22Rv1 (cell line): ENCODE measurements around the gene PRICKLE1.

Source experiments
- ZFX ChIP-seq: fragments of 450-650 bp; IDR thresholded peaks from 2 replicates; pipeline ENCODE4 v1.6.1; 2017; ENCODE audit warnings: antibody characterized with exemption, borderline replicate concordance
- TF ChIP-seq, protein P1 (sequence below): fragments of 450-650 bp; IDR thresholded peaks from 2 replicates; pipeline ENCODE4 v1.5.1; 2017; ENCODE audit warnings: mild to moderate bottlenecking

DNA sequence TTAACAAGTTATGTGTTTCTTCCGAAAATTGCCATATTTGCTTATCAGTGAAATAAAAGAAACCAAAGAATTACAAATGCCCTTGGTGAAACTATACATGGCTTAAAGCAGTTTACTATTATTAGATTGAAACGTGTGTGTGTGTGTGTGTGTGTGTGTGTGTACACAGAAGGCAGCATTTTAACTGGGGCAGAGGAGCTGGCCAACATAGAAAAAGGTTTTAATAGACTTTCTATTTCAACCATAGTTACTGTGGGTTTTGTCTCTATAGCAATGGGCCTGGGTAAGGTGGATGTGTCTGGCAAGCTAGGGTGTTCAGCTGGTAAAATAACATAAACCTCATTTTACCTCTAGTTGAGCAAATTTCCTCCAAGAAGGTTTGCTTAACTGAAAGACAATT lies 6.5 kb downstream of the PRICKLE1 start:
- TF ChIP-seq, protein P1, sequence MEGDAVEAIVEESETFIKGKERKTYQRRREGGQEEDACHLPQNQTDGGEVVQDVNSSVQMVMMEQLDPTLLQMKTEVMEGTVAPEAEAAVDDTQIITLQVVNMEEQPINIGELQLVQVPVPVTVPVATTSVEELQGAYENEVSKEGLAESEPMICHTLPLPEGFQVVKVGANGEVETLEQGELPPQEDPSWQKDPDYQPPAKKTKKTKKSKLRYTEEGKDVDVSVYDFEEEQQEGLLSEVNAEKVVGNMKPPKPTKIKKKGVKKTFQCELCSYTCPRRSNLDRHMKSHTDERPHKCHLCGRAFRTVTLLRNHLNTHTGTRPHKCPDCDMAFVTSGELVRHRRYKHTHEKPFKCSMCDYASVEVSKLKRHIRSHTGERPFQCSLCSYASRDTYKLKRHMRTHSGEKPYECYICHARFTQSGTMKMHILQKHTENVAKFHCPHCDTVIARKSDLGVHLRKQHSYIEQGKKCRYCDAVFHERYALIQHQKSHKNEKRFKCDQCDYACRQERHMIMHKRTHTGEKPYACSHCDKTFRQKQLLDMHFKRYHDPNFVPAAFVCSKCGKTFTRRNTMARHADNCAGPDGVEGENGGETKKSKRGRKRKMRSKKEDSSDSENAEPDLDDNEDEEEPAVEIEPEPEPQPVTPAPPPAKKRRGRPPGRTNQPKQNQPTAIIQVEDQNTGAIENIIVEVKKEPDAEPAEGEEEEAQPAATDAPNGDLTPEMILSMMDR = no peak
- no peak for TF ChIP-seq ZFX
